Fibroblast of lung (primary cell): ENCODE measurements around the gene CABLES2. TPM values are rescaled to one million over a fixed set of nuclear protein-coding genes. Genes with fewer than 3 reads are reported as not detected.

Source experiments
- DNase-seq, 2 donors: peaks; one replicate each; pipeline versions ENCODE4 v3.0.0 to v3.0.0-alpha.2; 2010; ENCODE audit warnings: low read depth in 2 of 2
- H2AFZ ChIP-seq: 2 replicates; pipeline ENCODE4 v1.5.1; 2012; ENCODE audit warnings: low read length, control low read depth, inconsistent platforms
- H3K27ac ChIP-seq: 2 replicates; pipeline ENCODE4 v1.5.1; 2011; ENCODE audit warnings: low read length, control low read depth; ENCODE audit not compliant: insufficient read depth
- H3K27me3 ChIP-seq: 2 replicates; pipeline ENCODE4 v1.5.1; 2011; ENCODE audit warnings: mild to moderate bottlenecking, low read length; ENCODE audit not compliant: control insufficient read depth, insufficient read depth
- H3K36me3 ChIP-seq: 2 replicates; pipeline ENCODE4 v1.5.1; 2011; ENCODE audit warnings: low read length; ENCODE audit not compliant: control insufficient read depth, insufficient read depth
- H3K4me1 ChIP-seq: 2 replicates; pipeline ENCODE4 v1.5.1; 2011; ENCODE audit warnings: low read length; ENCODE audit not compliant: control insufficient read depth, insufficient read depth; ENCODE audit errors: extremely low read depth
- H3K4me2 ChIP-seq: 2 replicates; pipeline ENCODE4 v1.5.1; 2011; ENCODE audit warnings: low read length, control low read depth; ENCODE audit not compliant: insufficient read depth; ENCODE audit errors: extremely low read depth
- H3K4me3 ChIP-seq, 4 experiments: fragments of 200-600 bp in 1 of 4; sonication (generic) in 1 of 4; replicated peaks in 1 of 4; 2 replicates each; pipeline ENCODE4 v1.5.1; 2011 to 2016; ENCODE audit warnings: low read length in 4 of 4, low read depth in 3 of 4, mild to moderate bottlenecking in 3 of 4, control low read depth in 2 of 4, inconsistent platforms in 1 of 4, mixed read lengths in 1 of 4; ENCODE audit not compliant: insufficient read depth in 1 of 4; ENCODE audit errors: control extremely low read depth in 1 of 4
- H3K79me2 ChIP-seq: 2 replicates; pipeline ENCODE4 v1.5.1; 2012; ENCODE audit warnings: mild to moderate bottlenecking, low read length, inconsistent platforms; ENCODE audit not compliant: control insufficient read depth, insufficient read depth
- H3K9ac ChIP-seq: 2 replicates; pipeline ENCODE4 v1.5.1; 2011; ENCODE audit warnings: mild to moderate bottlenecking, low read length, control low read depth; ENCODE audit not compliant: insufficient read depth
- H3K9me3 ChIP-seq: 2 replicates; pipeline ENCODE4 v1.5.1; 2012; ENCODE audit warnings: low read depth, low read length; ENCODE audit not compliant: control insufficient read depth, insufficient read depth
- H4K20me1 ChIP-seq: 2 replicates; pipeline ENCODE4 v1.5.1; 2011; ENCODE audit warnings: low read length; ENCODE audit not compliant: control insufficient read depth, insufficient read depth; ENCODE audit errors: extremely low read depth
- CTCF ChIP-seq, 2 donors: IDR thresholded peaks in 1 of 2; conservative IDR thresholded peaks in 1 of 2; 1 replicate in 1 of 2; 2 replicates in 1 of 2; pipeline ENCODE4 v1.5.1; 2011 to 2012; ENCODE audit warnings: low read length in 2 of 2, control low read depth in 1 of 2, inconsistent platforms in 1 of 2, low read depth in 1 of 2, mild to moderate bottlenecking in 1 of 2
- EZH2 ChIP-seq: IDR thresholded peaks from 2 replicates; pipeline ENCODE4 v1.5.1; 2012; ENCODE audit warnings: low read length, control low read depth, mild to moderate bottlenecking; ENCODE audit errors: missing control alignments
- polyA plus RNA-seq, 2 donors: library from polyadenylated mRNA; depleted of rRNA in 1 of 2; stranded (reverse) in 1 of 2; unstranded in 1 of 2; fragments of >200 nt; gene quantifications; 2 replicates each; pipeline ENCODE4 v1.2.1, GENCODE V29; 2011 to 2012; ENCODE audit warnings: missing spikeins in 1 of 2
- total RNA-seq: library from RNA; depleted of rRNA; stranded (reverse); fragments of >200 nt; gene quantifications from 2 replicates; pipeline ENCODE4 v1.2.1, GENCODE V29; 2014

The CABLES2 gene
- total and polyA plus RNA-seq, 2 donors (not counting 1 experiment from before 2014, with no cell fraction given), result 0.66 to 2.9 TPM

GRCh38 chr20:62448788-62449187, 41.7 kb upstream of the CABLES2 start:
- H3K27ac ChIP-seq, result no peak overlapping the region
- H3K36me3 ChIP-seq, result no peaks in the 10 kb centered on the region
- H3K79me2 ChIP-seq, result no peaks in the 10 kb centered on the region
- no peak overlapping the region for H3K4me2 ChIP-seq
- no peak overlapping the region for H3K9ac ChIP-seq
- no peaks in the 10 kb centered on the region for H4K20me1 ChIP-seq
- TF ChIP-seq EZH2, result no peak
- TF ChIP-seq CTCF (conservative IDR thresholded peaks at IDR 0.05 in 1 of 2, IDR thresholded peaks at IDR 0.05 in 1 of 2; ENCODE audit: low read depth in 1 of 2, low read length in 2 of 2), result no peak
- H3K4me3 ChIP-seq, result no peak overlapping the region
- no peaks in the 10 kb centered on the region for H3K4me1 ChIP-seq
- DNase-seq, result no peak
- no peaks in the 10 kb centered on the region for H3K27me3 ChIP-seq
- no peak overlapping the region for H2AFZ ChIP-seq
- no peaks in the 10 kb centered on the region for H3K9me3 ChIP-seq

- H3K79me2 ChIP-seq, result no peaks in the 10 kb centered on the region
- H3K9me3 ChIP-seq, result no peaks in the 10 kb centered on the region
- no peak overlapping the region for H2AFZ ChIP-seq
- no peaks in the 10 kb centered on the region for H3K36me3 ChIP-seq
- no peak for DNase-seq
- H3K4me3 ChIP-seq, result no peak overlapping the region
- no peaks in the 10 kb centered on the region for H3K27me3 ChIP-seq
- TF ChIP-seq CTCF (conservative IDR thresholded peaks at IDR 0.05 in 1 of 2, IDR thresholded peaks at IDR 0.05 in 1 of 2; ENCODE audit: low read depth in 1 of 2, low read length in 2 of 2) (no peak), EZH2 (no peak)
- H3K27ac ChIP-seq, result no peak overlapping the region
- no peaks in the 10 kb centered on the region for H4K20me1 ChIP-seq
- H3K9ac ChIP-seq, result no peak overlapping the region
- H3K4me1 ChIP-seq, result no peaks in the 10 kb centered on the region
- no peak overlapping the region for H3K4me2 ChIP-seq
Measured at GRCh38 chr20:62448038-62448437, 41.0 kb upstream of the CABLES2 start.

GRCh38 chr20:62446888-62447869, 40.1 kb upstream of the CABLES2 start:
- H3K36me3 ChIP-seq, result no peaks in the 10 kb centered on the region
- no peaks in the 10 kb centered on the region for H3K27me3 ChIP-seq
- no peak for DNase-seq
- no peak overlapping the region for H3K4me3 ChIP-seq
- H2AFZ ChIP-seq, result no peak overlapping the region
- no peaks in the 10 kb centered on the region for H4K20me1 ChIP-seq
- H3K9me3 ChIP-seq, result no peaks in the 10 kb centered on the region
- no peaks in the 10 kb centered on the region for H3K79me2 ChIP-seq
- no peak overlapping the region for H3K4me2 ChIP-seq
- no peaks in the 10 kb centered on the region for H3K4me1 ChIP-seq
- H3K9ac ChIP-seq, result no peak overlapping the region
- no peak overlapping the region for H3K27ac ChIP-seq
- TF ChIP-seq EZH2 (no peak), CTCF (conservative IDR thresholded peaks at IDR 0.05 in 1 of 2, IDR thresholded peaks at IDR 0.05 in 1 of 2; ENCODE audit: low read depth in 1 of 2, low read length in 2 of 2) (no peak)
